GM19351 (cell line): ENCODE measurements around the gene POLR1A.
A peak's percentile ranks its signal among the peaks of the same experiment; 100 is the strongest.

ENCODE experiments used
- ATAC-seq: cut with Tn5 transposase; IDR thresholded peaks from one replicate; pipeline ENCODE4 v1.9.1; 2021; ENCODE audit warnings: mild to moderate bottlenecking, moderate library complexity; ENCODE audit not compliant: unreplicated experiment

The POLR1A gene

DNA sequence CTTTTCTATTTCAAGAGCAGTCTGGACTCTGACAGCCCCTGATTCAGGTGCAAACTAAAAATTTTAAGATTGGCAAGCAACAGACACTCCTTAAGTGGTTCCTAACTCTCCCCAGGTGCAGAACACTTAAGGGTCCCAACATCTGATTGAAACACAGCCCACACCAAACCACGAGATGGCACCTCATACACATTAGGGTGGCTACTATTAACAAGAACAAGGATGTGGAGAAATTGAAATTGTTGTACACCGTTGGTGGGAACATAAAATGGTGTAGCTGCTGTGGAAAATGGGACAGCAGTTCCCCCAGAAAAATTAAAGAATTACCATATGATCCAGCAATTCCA lies 82.3 kb downstream of the POLR1A start:
- ATAC-seq = no peak

- ATAC-seq = peak; percentile 80
These were observed 82.9 kb downstream of the POLR1A start for GRCh38 chr2:86022661-86023365.

DNA sequence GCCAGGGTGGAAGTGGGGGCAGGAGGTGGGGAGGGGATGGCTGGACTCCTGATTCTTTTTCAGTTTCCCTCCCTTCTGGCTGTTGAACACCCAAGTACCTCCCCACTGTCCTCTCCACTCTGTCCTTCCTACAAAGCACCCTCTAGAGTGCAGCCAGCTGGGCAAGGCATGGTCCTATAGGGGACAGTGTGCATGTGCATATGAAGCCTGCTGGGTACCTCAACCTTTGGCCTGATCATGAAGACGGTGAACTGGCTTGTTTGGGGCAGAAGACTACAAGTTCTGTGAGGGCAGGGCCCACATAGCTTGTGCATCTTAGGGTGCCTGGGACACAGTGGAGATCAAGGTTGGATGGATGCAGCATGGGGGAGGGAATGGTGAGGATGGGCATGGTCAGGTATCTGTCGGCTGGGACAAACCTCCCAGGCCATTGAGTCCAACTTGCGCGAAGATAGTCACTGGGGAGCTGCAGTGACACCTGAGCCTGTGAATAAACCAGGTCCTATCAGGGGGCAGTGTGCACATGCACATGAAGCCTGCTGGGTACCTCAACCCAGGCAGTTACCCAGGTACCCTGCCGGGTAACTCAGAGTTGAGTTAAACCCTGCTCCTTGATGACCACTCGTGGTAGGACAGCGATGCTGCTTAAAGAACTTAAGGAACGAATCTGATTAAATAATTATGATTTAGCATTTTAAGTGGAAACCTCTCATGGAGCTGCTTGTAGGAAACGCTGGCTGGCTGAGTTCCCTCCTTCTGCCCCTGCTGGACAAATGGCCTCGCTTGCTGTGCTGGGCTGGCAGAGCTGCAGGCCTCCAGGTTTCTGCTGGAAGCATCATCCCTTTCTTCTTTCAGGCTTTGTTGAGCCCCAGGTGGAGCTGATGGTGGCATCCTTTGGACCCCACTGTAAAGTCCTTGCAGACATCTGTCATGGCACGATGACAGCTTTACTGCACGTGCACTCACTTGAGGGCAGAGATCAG lies 84.0 kb downstream of the POLR1A start:
- no peak for ATAC-seq

GRCh38 chr2:86020984-86021383 lies 84.7 kb downstream of the POLR1A start:
- no peak for ATAC-seq

GRCh38 chr2:86019121-86019520 lies 86.6 kb downstream of the POLR1A start:
- ATAC-seq = no peak

DNA sequence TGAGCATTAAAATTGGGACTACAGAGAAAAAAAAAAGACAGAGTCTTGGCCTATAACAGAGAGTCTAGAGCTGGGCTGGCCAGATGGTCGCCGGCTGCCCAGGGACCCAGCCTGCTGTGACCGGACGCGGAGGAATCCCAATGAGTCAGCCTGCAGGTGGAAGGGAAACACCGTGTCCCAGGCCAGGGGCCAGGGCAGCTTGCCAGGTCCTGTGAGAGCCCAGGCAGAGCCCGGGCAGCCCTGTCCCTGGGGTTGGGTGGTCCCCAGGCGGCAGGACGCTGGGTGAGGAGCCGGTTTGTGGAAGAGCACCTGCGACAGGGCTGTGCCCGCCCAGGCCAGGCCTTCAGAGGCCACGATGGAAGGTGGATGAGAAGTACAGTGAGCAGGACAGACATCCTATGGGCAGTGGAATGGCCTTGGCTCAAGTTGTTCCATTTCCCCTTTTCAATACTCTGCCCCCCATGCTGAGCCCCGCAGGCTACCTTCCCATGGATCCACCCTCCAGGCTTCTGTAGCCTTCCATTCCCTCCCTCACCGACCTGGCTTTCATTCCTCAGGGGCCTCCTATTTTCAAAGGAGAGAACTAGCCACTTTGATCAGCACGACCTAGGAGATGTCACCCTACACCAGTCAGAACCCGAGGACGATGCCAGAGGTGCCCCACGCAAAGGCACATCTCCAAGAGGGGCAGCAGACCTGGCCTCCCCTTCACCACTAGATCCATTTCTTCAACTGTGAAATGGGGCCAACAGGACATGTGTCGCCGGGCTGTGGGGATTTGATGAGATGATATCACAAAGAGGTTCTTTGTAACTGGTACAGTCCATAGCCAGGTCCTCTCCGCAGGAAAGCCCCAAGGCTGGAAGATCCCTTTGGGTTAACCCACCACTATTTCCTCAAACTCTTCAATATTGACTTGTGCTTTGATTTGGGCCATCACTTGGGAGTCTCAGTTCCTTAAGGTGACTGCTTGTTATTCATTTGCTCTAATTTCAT lies 87.5 kb downstream of the POLR1A start:
- ATAC-seq = no peak

DNA sequence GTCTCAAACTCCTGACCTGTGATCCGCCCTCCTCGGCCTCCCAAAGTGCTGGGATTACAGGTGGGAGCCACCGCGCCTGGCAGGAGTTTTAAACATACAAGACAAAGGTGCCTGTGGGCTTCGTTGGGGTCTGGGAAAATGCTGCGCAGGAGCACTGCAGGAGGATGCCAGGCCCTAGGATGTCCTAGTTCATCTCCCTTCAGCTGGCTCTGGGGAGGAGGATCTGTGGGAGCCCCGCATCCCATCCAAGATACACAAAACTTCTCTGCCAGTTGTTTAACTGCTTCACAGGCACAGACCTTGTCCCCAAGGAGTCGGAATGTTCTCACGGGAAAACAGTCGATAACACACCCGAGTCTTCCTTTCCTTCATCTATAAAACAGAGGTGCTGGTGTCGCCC lies 89.1 kb downstream of the POLR1A start:
- ATAC-seq = no peak

GRCh38 chr2:86015699-86016098 lies 90.0 kb downstream of the POLR1A start:
- no peak for ATAC-seq

GRCh38 chr2:86015006-86015405 lies 90.7 kb downstream of the POLR1A start:
- ATAC-seq = no peak

DNA sequence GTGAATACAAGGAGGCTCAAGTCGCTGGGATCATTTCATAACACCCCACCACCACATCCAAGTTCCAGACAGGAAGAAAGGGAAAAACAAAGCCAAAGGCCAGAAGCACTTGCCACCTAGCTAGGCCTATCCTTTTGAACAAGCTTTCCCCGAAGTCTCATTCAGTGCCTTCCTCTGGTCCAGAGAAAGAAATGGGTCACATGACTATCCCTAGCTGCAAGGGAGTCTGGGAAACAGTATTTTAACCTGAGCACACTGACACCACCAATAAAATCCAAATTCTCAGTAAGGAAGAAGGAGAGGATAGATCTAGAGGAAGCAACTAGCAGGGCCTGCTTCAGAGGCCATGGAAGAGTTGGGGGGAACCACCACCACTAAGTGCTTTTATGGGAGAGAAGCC lies 91.2 kb downstream of the POLR1A start:
- ATAC-seq = no peak

GRCh38 chr2:86012007-86012712 lies 93.5 kb downstream of the POLR1A start:
- no peak for ATAC-seq

DNA sequence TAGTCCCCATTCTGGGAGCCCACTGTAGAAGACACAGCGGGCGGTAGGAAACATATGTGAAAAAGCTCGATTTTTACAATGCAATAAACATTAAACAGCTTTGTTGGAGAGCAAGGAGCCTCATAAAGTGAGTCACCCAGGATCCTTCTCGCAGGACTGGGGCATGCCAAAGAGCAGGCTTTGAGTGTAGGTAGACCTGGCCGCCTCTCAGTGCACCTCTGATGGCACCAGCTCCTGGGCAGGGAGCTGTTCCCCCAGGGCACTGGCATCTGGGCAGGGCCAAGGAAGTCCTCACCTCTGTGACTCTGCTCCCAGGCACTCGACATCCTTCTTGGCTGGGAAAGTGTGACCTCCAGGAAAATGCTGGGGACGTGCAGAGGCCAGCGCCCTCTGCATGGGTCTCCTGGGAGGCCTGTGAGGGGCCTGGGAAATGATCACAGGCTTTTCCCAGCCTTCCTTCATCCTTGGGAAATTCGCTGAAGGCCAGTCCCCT lies 94.2 kb downstream of the POLR1A start:
- ATAC-seq = no peak

DNA sequence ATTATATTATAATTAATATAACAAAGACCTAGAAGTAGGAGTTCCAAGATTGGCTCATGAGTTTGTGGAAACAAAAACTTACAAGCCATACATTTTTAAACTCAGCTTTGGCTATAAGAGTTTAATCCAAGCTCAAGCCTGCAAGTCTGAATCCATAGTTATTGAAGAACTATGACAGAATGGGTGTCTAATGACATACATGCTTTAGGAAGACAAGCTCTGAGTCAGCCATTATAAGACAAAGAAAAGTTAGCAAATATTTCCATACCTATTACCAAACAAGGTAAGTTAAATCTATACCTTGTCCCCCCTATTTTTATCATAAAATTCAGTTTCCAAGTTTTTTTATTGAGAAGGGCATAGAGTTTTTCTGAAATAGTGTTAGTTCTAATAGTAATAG lies 95.6 kb downstream of the POLR1A start:
- ATAC-seq = no peak

DNA sequence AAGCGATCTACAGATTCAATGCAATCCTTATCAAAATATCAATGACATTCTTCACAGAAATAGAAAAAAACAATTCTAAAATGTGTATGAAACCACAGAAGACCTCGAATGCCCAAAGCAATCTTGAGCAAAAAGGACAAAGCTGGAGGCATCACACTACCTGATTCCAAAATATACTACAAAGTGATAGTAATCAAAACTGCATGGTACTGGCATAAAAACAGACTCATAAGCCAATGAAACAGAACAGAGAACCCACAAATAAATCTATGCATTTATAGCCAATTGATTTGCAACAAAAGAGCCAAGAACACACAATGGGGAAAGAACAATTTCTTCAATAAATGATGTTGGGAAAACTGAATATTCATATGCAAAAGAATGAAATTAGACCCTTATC lies 99.2 kb downstream of the POLR1A start:
- no peak for ATAC-seq

DNA sequence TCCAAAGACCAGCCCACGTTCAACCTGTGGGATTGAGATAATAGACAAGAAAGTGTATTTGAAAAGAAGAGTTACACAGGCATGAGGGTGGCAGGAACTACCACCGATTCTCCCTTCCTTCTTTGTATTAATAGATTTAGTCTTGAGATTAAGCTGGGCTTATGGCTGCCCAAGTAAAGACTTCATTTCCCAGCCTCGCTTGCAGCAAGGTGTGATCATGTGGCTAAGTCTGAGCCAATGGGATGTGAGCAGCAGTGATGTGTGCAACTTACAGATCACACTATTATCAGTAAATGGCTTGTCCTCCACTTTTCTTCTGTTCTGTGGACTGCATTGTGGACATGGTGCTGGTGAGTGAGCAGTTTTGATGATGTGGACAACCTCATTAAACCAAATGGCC lies 101.7 kb downstream of the POLR1A start:
- ATAC-seq = no peak

DNA sequence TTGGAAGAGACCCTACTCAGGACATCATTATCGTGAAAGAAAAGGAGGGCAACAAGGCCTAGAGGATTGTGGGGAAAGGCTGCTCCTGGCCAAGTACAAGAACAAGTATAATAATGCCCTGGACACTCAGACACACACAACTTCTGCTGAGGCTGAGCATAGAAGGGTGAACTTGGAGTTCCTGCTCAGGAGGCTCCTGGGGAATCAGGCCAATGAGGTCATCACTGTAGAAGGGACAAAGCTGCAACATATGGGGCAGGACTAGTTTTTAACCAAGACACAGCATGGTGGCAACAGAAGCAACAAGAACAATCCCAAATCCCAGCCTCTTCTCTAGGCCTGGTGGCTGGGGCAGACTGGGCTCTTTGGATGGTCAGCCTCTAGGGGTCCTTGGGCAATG lies 102.6 kb downstream of the POLR1A start:
- ATAC-seq = no peak

GRCh38 chr2:86002375-86002774 lies 103.3 kb downstream of the POLR1A start:
- no peak for ATAC-seq

DNA sequence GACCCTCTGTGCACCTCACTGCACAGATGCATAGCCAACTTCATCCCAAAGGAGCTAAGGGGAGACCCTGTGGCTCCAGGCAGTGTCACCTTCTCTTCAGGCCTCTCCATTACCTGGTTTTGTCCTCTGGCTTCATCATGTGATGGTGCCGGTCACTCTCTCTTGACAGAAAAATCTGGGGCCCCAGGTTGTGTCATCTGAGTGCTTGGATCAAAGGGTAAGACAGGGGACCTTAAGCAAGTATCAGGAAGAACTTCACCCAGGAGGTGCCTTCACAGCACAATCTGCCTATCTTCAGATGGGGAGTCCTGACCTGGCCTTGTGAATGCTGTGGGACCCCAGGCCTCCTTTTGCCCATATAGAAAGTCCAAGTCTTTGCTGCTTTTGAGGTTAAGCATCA lies 104.4 kb downstream of the POLR1A start:
- no peak for ATAC-seq

DNA sequence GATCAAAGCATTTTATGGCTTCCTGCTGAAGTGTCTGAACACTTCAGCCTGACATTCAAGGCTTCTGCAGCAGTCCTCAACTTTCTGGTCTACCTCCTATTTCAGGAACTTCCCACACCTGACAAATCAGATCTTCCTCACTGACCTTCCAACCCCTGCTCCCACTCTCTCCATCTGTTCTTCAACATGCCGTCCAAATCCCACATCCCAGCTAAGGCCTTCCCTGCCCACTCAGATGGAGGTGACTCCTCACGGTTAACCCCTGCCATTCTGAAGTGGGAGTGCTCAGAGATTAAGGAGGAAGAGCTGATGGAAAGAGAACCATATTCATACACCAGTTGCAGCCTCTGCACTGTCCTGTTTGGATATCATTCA lies 104.8 kb downstream of the POLR1A start:
- ATAC-seq = no peak
